HG02981 (cell line): Measurements from ENCODE around the gene CBL.
"Not testable (repeated sequence)": the region's sequence is repeated elsewhere in the genome, so short reads cannot be mapped to it uniquely, and the experiment has no call there.

Experiments
- ATAC-seq: cut with Tn5 transposase; IDR thresholded peaks from one replicate; pipeline ENCODE4 v1.9.1; 2021; ENCODE audit warnings: mild to moderate bottlenecking, moderate library complexity; ENCODE audit not compliant: unreplicated experiment

Gene CBL

GRCh38 chr11:119207415-119207960 lies 1.3 kb downstream of the CBL start:
- ATAC-seq: no peak

GRCh38 chr11:119209186-119209585 lies 3.0 kb downstream of the CBL start:
- ATAC-seq: no peak

- no peak for ATAC-seq
Measured at GRCh38 chr11:119210050-119210449, 3.9 kb downstream of the CBL start.

GRCh38 chr11:119218141-119218878 lies 12.2 kb downstream of the CBL start:
- no peak for ATAC-seq

GRCh38 chr11:119222308-119222707 lies 16.2 kb downstream of the CBL start:
- no peak for ATAC-seq

- no peak for ATAC-seq
Measured at GRCh38 chr11:119222891-119223290, 16.8 kb downstream of the CBL start.

GRCh38 chr11:119223856-119224255 lies 17.7 kb downstream of the CBL start:
- no peak for ATAC-seq

GRCh38 chr11:119228535-119229287 lies 22.6 kb downstream of the CBL start:
- ATAC-seq: not testable (repeated sequence)

- no peak for ATAC-seq
Measured at GRCh38 chr11:119229288-119229672, 23.1 kb downstream of the CBL start.

- no peak for ATAC-seq
Measured at GRCh38 chr11:119229741-119230140, 23.6 kb downstream of the CBL start.

- ATAC-seq: no peak
Measured at GRCh38 chr11:119236490-119236889, 30.4 kb downstream of the CBL start.

- no peak for ATAC-seq
Measured at GRCh38 chr11:119236891-119237290, 30.8 kb downstream of the CBL start.

GRCh38 chr11:119237515-119237914 lies 31.4 kb downstream of the CBL start:
- no peak for ATAC-seq

- no peak for ATAC-seq
Measured at GRCh38 chr11:119248750-119249670, 42.9 kb downstream of the CBL start.

- ATAC-seq: no peak
Measured at GRCh38 chr11:119249671-119250010, 43.5 kb downstream of the CBL start.

GRCh38 chr11:119251114-119251513 lies 45.0 kb downstream of the CBL start:
- ATAC-seq: no peak

- no peak for ATAC-seq
Measured at GRCh38 chr11:119254239-119254638, 48.1 kb downstream of the CBL start.

- no peak for ATAC-seq
Measured at GRCh38 chr11:119258180-119258579, 52.0 kb downstream of the CBL start.

- ATAC-seq: no peak
Measured at GRCh38 chr11:119258983-119259382, 52.8 kb downstream of the CBL start.

GRCh38 chr11:119262668-119263351 lies 56.7 kb downstream of the CBL start:
- ATAC-seq: no peak
